Endothelial cell of umbilical vein (primary cell): ENCODE measurements around the gene PTBP3. TPM values are rescaled to one million over a fixed set of nuclear protein-coding genes. Genes with fewer than 3 reads are reported as not detected.
A peak's percentile ranks its signal among the peaks of the same experiment; 100 is the strongest.

Experiments
- BruUV-seq: library from RNA; stranded (reverse); fragments of 400-500 nt; replicated peaks from 2 replicates; lab custom pipeline; 2021; lab: Mats Ljungman, UMichigan
- CTCF ChIA-PET: fragments of 300-600, 350-600 bp; sonication (Branson Sonifier 250); formaldehyde crosslinking; loops from one replicate; lab custom pipeline; 2021; ENCODE audit warnings: antibody characterized with exemption, inconsistent platforms; lab: Charles Lee
- POLR2A ChIA-PET: fragments of 300-600, 350-600 bp; sonication (Branson Sonifier 250); formaldehyde crosslinking; loops from one replicate; lab custom pipeline; 2021; ENCODE audit warnings: antibody characterized with exemption, inconsistent platforms; lab: Charles Lee
- DNase-seq: peaks from one replicate; pipeline ENCODE4 v3.0.0-alpha.2; 2011; ENCODE audit warnings: low read depth, low spot score
- FAIRE-seq: peaks from 2 replicates; lab custom pipeline; 2011; peaks lifted over from hg19 to GRCh38; lab: Jason Lieb, UNC
- H2AFZ ChIP-seq: 2 replicates; pipeline ENCODE4 v1.6.0; 2012; ENCODE audit warnings: low read depth, low read length, control low read depth, inconsistent platforms
- H3K27ac ChIP-seq: 2 replicates; pipeline ENCODE4 v1.5.1; 2011; ENCODE audit warnings: low read depth, mild to moderate bottlenecking, control low read depth, low read length, moderate library complexity; ENCODE audit not compliant: insufficient read depth
- H3K27me3 ChIP-seq, 2 experiments: 2 replicates each; pipeline versions ENCODE4 v1.6.0 to v1.6.1; 2011; ENCODE audit warnings: low read length in 2 of 2, mixed read lengths in 1 of 2; ENCODE audit not compliant: control insufficient read depth in 2 of 2, insufficient read depth in 2 of 2
- H3K36me3 ChIP-seq, 2 experiments: 2 replicates in 1 of 2; 3 replicates in 1 of 2; pipeline ENCODE4 v1.5.1; 2011; ENCODE audit warnings: low read length in 2 of 2, mild to moderate bottlenecking in 1 of 2, moderate library complexity in 1 of 2; ENCODE audit not compliant: control insufficient read depth in 2 of 2, insufficient read depth in 2 of 2; ENCODE audit errors: extremely low read depth in 1 of 2
- H3K4me1 ChIP-seq: 3 replicates; pipeline ENCODE4 v1.5.1; 2011; ENCODE audit warnings: mild to moderate bottlenecking, low read length; ENCODE audit not compliant: control insufficient read depth, insufficient read depth; ENCODE audit errors: extremely low read depth
- H3K4me2 ChIP-seq: 2 replicates; pipeline ENCODE4 v1.6.1; 2011; ENCODE audit warnings: low read length, control low read depth, mixed read lengths; ENCODE audit not compliant: insufficient read depth
- H3K4me3 ChIP-seq, 3 experiments: fragments of 200-600 bp in 1 of 3; sonication (generic), shearing (Covaris generic) in 1 of 3; replicated peaks in 1 of 3; 2 replicates each; pipeline ENCODE4 v1.5.1; 2011 to 2016; ENCODE audit warnings: control low read depth in 3 of 3, low read length in 3 of 3, mild to moderate bottlenecking in 2 of 3, inconsistent platforms in 1 of 3, low read depth in 1 of 3, moderate library complexity in 1 of 3; ENCODE audit not compliant: insufficient read depth in 1 of 3
- H3K79me2 ChIP-seq: 2 replicates; pipeline ENCODE4 v1.6.0; 2012; ENCODE audit warnings: low read length, inconsistent platforms; ENCODE audit not compliant: control insufficient read depth, insufficient read depth
- H3K9ac ChIP-seq: replicated peaks from 2 replicates; pipeline ENCODE3; 2011; ENCODE audit warnings: low read length, control low read depth; ENCODE audit not compliant: insufficient read depth; ENCODE audit errors: extremely low read depth
- H3K9me1 ChIP-seq: replicated peaks from 3 replicates; pipeline ENCODE4 v1.6.0; 2011; ENCODE audit warnings: mild to moderate bottlenecking, low read length; ENCODE audit not compliant: control insufficient read depth, insufficient read depth; ENCODE audit errors: extremely low read depth
- H3K9me3 ChIP-seq: replicated peaks from 2 replicates; pipeline ENCODE4 v1.5.1; 2012; ENCODE audit warnings: low read length, inconsistent platforms; ENCODE audit not compliant: control insufficient read depth, insufficient read depth
- H4K20me1 ChIP-seq: replicated peaks from 2 replicates; pipeline ENCODE3; 2011; ENCODE audit warnings: mild to moderate bottlenecking, low read length; ENCODE audit not compliant: control insufficient read depth, insufficient read depth; ENCODE audit errors: extremely low read depth
- CTCF ChIP-seq, 2 donors: IDR thresholded peaks; 1 replicate in 1 of 2; 2 replicates in 1 of 2; pipeline ENCODE4 v1.5.1; 2011; ENCODE audit warnings: low read length in 2 of 2, mild to moderate bottlenecking in 2 of 2, moderate library complexity in 2 of 2, control low read depth in 1 of 2, inconsistent platforms in 1 of 2, low read depth in 1 of 2; ENCODE audit not compliant: insufficient read depth in 1 of 2; ENCODE audit errors: extremely low read depth in 1 of 2
- EZH2 ChIP-seq: IDR thresholded peaks from 2 replicates; pipeline ENCODE4 v1.6.1; 2012; ENCODE audit warnings: borderline replicate concordance, low read depth, mild to moderate bottlenecking, moderate library complexity, low read length, inconsistent platforms; ENCODE audit not compliant: severe bottlenecking
- FOS ChIP-seq: IDR thresholded peaks from 2 replicates; pipeline ENCODE4 v1.6.1; 2011; ENCODE audit warnings: mild to moderate bottlenecking, low read length, moderate library complexity, borderline replicate concordance; ENCODE audit not compliant: insufficient read depth
- GATA2 ChIP-seq: IDR thresholded peaks from 2 replicates; pipeline ENCODE4 v1.7.0; 2011; ENCODE audit warnings: low read depth, mild to moderate bottlenecking, moderate library complexity, mixed read lengths, low read length; ENCODE audit not compliant: insufficient read length, insufficient read depth
- JUN ChIP-seq: IDR thresholded peaks from 2 replicates; pipeline ENCODE4 v1.6.1; 2011; ENCODE audit warnings: borderline replicate concordance, low read depth; ENCODE audit not compliant: insufficient read length, insufficient read depth
- MAX ChIP-seq: IDR thresholded peaks from 2 replicates; pipeline ENCODE4 v1.6.1; 2011; ENCODE audit not compliant: insufficient read depth, insufficient read length
- MYC ChIP-seq: IDR thresholded peaks from one replicate; pipeline ENCODE4 v1.6.1; 2011; ENCODE audit warnings: mild to moderate bottlenecking, low read depth, low read length
- POLR2A ChIP-seq: IDR thresholded peaks from 2 replicates; pipeline ENCODE4 v1.6.1; 2012; ENCODE audit warnings: low read depth, mild to moderate bottlenecking, control low read depth, low read length
- POLR2AphosphoS5 ChIP-seq: IDR thresholded peaks from 2 replicates; pipeline ENCODE4 v1.6.1; 2012; ENCODE audit warnings: low read depth, mild to moderate bottlenecking, control low read depth, low read length, moderate library complexity; ENCODE audit not compliant: insufficient read depth
- dilution Hi-C: fragments of 300-500 bp; cut with MboI; formaldehyde crosslinking; loops from one replicate; pipeline ENCODE4 v1.15.0; 2019; ENCODE audit warnings: low sequenced_read_pairs; ENCODE audit not compliant: extremely low pct_ligation_motif_present
- intact Hi-C: fragments of 100-400 bp; cut with micrococcal nuclease; formaldehyde crosslinking; loops from one replicate; pipeline ENCODE4 v1.10.0; 2022
- polyA plus RNA-seq, 4 experiments: library from polyadenylated mRNA; depleted of rRNA in 3 of 4; stranded (reverse) in 3 of 4; unstranded in 1 of 4; fragments of >200 nt; gene quantifications; 2 replicates each; pipeline versions ENCODE4 v1.2.1 to v1.2.3, GENCODE V29; 2011 to 2012; ENCODE audit warnings: missing spikeins in 1 of 4
- total RNA-seq: library from RNA; stranded (reverse); gene quantifications from 2 replicates; pipeline ENCODE4 v1.2.3, GENCODE V29; 2021

PTBP3 gene
- total and polyA plus RNA-seq, 2 donors (not counting 3 experiments of a cell fraction or from before 2014, with no cell fraction given), result 42.4 to 75.0 TPM

- Histone ChIP-seq H3K36me3 (no peaks in the 10 kb centered on the region), H3K9ac (no peak overlapping the region), H2AFZ (no peak overlapping the region), H3K27me3 (no peaks in the 10 kb centered on the region), H4K20me1 (no peaks in the 10 kb centered on the region), H3K4me3 (no peak overlapping the region), H3K4me1 (peaks cover 4% of the 10 kb centered on the region), H3K27ac (no peak overlapping the region), H3K4me2 (no peak overlapping the region), H3K79me2 (no peaks in the 10 kb centered on the region), H3K9me1 (no peaks in the 10 kb centered on the region), H3K9me3 (no peaks in the 10 kb centered on the region)
- POLR2A ChIA-PET, result interaction anchor here (0.8 kb wide), 1 partner anchor 402 kb away, joined by 3 read pairs; no protein-coding TSS in a partner anchor
- CTCF ChIA-PET, result interaction anchor here (0.6 to 5.0 kb wide), 19 partner anchors 9 to 738 kb away, joined by 3 to 81 read pairs (median 5); no protein-coding TSS in a partner anchor
- FAIRE-seq, result no peak
- BruUV-seq, result no TSS peak
- DNase-seq, result peak; percentile 60
- TF ChIP-seq FOS (peak; percentile 43), MYC (no peak), EZH2 (no peak)
- intact Hi-C loops, result loop anchor here (1.0 to 10.0 kb wide), 2 partner anchors 263 to 765 kb away; partner anchors contain the start of gene PTGR1
- dilution Hi-C loops, result no loop called here
These were observed 26.8 kb upstream of the PTBP3 start for GRCh38 chr9:112360047-112360804.

DNA sequence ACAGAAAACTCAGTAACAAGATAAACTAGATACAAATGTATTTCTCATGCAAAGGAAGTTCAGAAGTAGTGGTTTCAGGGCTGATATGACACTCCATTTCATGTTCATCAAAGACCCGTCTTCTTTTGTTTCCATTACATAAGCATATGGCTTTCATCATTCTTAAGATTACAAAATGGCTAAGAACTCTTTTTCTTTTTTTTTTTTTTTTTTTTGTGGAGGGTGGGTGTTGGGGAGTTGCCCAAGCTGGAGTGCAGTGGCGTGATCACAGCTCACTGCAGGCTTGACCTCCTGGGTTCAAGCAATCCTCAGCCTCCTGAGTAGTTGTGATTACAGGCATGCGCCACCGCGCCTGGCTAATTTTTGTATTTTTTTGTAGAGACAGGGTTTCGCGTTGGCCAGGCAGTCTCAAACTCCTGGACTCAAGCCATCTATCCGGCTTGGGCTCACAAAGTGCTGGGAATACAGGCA, 22.0 kb upstream of the PTBP3 start:
- Histone ChIP-seq H3K4me2 (no peak overlapping the region), H3K36me3 (no peaks in the 10 kb centered on the region), H3K4me1 (peaks cover under 1% of the 10 kb centered on the region), H3K9me1 (no peaks in the 10 kb centered on the region), H3K4me3 (no peak overlapping the region), H3K9ac (no peak overlapping the region), H2AFZ (no peak overlapping the region), H4K20me1 (no peaks in the 10 kb centered on the region), H3K9me3 (no peaks in the 10 kb centered on the region), H3K79me2 (no peaks in the 10 kb centered on the region), H3K27me3 (no peaks in the 10 kb centered on the region), H3K27ac (no peak overlapping the region)
- DNase-seq (no peak), FAIRE-seq (no peak)
- CTCF ChIA-PET, result no interaction called here
- TF ChIP-seq GATA2, result no peak
- no peak for TF ChIP-seq MAX
- TF ChIP-seq EZH2, result no peak
- no peak for TF ChIP-seq FOS
- TF ChIP-seq JUN, result no peak
- TF ChIP-seq POLR2A, result no peak
- TF ChIP-seq MYC, result no peak
- no peak for TF ChIP-seq POLR2AphosphoS5
- no peak for TF ChIP-seq CTCF (IDR thresholded peaks at IDR 0.05; ENCODE audit: extremely low read depth in 1 of 2, insufficient read depth in 1 of 2, low read depth in 1 of 2, low read length in 2 of 2)
- intact Hi-C loops (no loop called here), dilution Hi-C loops (no loop called here)
- BruUV-seq, result no TSS peak
- POLR2A ChIA-PET, result no interaction called here
